Natural killer cell (primary cell): ENCODE measurements around the gene FKBP7. TPM values are rescaled to one million over a fixed set of nuclear protein-coding genes. Genes with fewer than 3 reads are reported as not detected.

Experiments
- ATAC-seq, 3 donors: fragments of 150-1000 bp in 2 of 3; fragments of 200-7000 bp in 1 of 3; cut with Tn5 transposase; 1 replicate in 1 of 3; 2 replicates in 2 of 3; pipeline ENCODE4 v1.10.0; 2021; ENCODE audit warnings: mild to moderate bottlenecking in 2 of 3, moderate library complexity in 2 of 3
- DNase-seq, 2 donors: peaks; one replicate each; pipeline versions ENCODE4 v3.0.0 to v3.0.0-alpha.2; 2013 to 2021; ENCODE audit warnings: mixed read lengths in 1 of 2
- H3K27ac ChIP-seq: one replicate; pipeline ENCODE4 v1.5.1; 2013; ENCODE audit warnings: mild to moderate bottlenecking, low read length
- H3K27me3 ChIP-seq: one replicate; pipeline ENCODE4 v1.6.1; 2013; ENCODE audit warnings: low read length; ENCODE audit not compliant: control insufficient read depth, insufficient read depth
- H3K36me3 ChIP-seq: one replicate; pipeline ENCODE4 v1.6.1; 2013; ENCODE audit warnings: low read length; ENCODE audit not compliant: control insufficient read depth, insufficient read depth
- H3K4me1 ChIP-seq: one replicate; pipeline ENCODE4 v1.6.1; 2013; ENCODE audit warnings: low read length; ENCODE audit not compliant: control insufficient read depth, insufficient read depth
- H3K4me3 ChIP-seq: one replicate; pipeline ENCODE4 v1.5.1; 2013; ENCODE audit warnings: low read length
- H3K9me3 ChIP-seq: one replicate; pipeline ENCODE4 v1.6.1; 2013; ENCODE audit warnings: low read length; ENCODE audit not compliant: control insufficient read depth, insufficient read depth
- H3K27ac Mint-ChIP-seq, 2 donors: one replicate each; pipeline ENCODE4 v1.8.0; 2022; ENCODE audit warnings: mild to moderate bottlenecking in 2 of 2, mixed read lengths in 2 of 2, moderate library complexity in 1 of 2
- H3K27me3 Mint-ChIP-seq, 2 donors: one replicate each; pipeline ENCODE4 v1.8.0; 2022; ENCODE audit warnings: low read depth in 2 of 2, mixed read lengths in 2 of 2
- H3K36me3 Mint-ChIP-seq: one replicate; pipeline ENCODE4 v1.8.0; 2022; ENCODE audit warnings: mixed read lengths
- H3K4me1 Mint-ChIP-seq, 2 donors: one replicate each; pipeline ENCODE4 v1.8.0; 2022; ENCODE audit warnings: mixed read lengths in 2 of 2
- H3K4me3 Mint-ChIP-seq: one replicate; pipeline ENCODE4 v1.8.0; 2022; ENCODE audit warnings: mild to moderate bottlenecking, moderate library complexity, mixed read lengths
- H3K9me3 Mint-ChIP-seq, 2 donors: one replicate each; pipeline ENCODE4 v1.8.0; 2022; ENCODE audit warnings: mixed read lengths in 2 of 2
- CTCF ChIP-seq: fragments of 200-600 bp; IDR thresholded peaks from one replicate; pipeline ENCODE4 v1.8.0; 2022; ENCODE audit warnings: antibody characterized with exemption
- WGBS: methylation state at CpG from one replicate; pipeline ENCODE4 v1.1.7; 2013; ENCODE audit warnings: missing lambda C conversion rate; ENCODE audit not compliant: insufficient coverage; 5-methylcytosine and 5-hydroxymethylcytosine counted together
- intact Hi-C: fragments of 100-400 bp; cut with micrococcal nuclease; formaldehyde crosslinking; loops from one replicate; pipeline ENCODE4 v1.14.2; 2022
- total RNA-seq, 4 donors: library from RNA; stranded (reverse); fragments of 120-200 nt in 1 of 4; gene quantifications; one replicate each; pipeline versions ENCODE4 v1.2.3 to v1.2.4, GENCODE V29; 2013 to 2022

Gene FKBP7
- total RNA-seq, 3 donors from 2014 or later (not counting 1 experiment from before 2014, with no cell fraction given): 1.1 to 1.3 (median 1.1) TPM

GRCh38 chr2:178436662-178437061 lies 41.7 kb downstream of the FKBP7 start:
- 85% methylated on average over 2 of the region's 2 CpGs for WGBS
- H3K4me3 Mint-ChIP-seq: no peak overlapping the region

GRCh38 chr2:178429336-178429735 lies 49.1 kb downstream of the FKBP7 start:
- ATAC-seq: no peak
- H3K36me3 Mint-ChIP-seq: peaks cover 6% of the 10 kb centered on the region
- no peak overlapping the region for H3K27ac ChIP-seq
- H3K27me3 Mint-ChIP-seq: no peaks in the 10 kb centered on the region
- no peaks in the 10 kb centered on the region for H3K4me1 Mint-ChIP-seq
- no peak for DNase-seq
- peaks cover 0 to 6% of the 10 kb centered on the region in 2 donors for H3K9me3 Mint-ChIP-seq
- no peak for TF ChIP-seq CTCF
- no peak overlapping the region for H3K4me3 ChIP-seq
- no peaks in the 10 kb centered on the region for H3K9me3 ChIP-seq
- intact Hi-C loops: no loop called here
- no peak overlapping the region for H3K27ac Mint-ChIP-seq
- no peaks in the 10 kb centered on the region for H3K27me3 ChIP-seq
- H3K4me1 ChIP-seq: no peaks in the 10 kb centered on the region
- peaks cover 40% of the 10 kb centered on the region for H3K36me3 ChIP-seq
- no peak overlapping the region for H3K4me3 Mint-ChIP-seq

More at GRCh38 chr2:178436662-178437061, 41.7 kb downstream of the FKBP7 start:
- no peak overlapping the region for H3K27ac ChIP-seq
- DNase-seq (no peak), ATAC-seq (no peak)
- H3K27me3 ChIP-seq: no peaks in the 10 kb centered on the region
- Mint-ChIP-seq H3K36me3 (peaks cover 13% of the 10 kb centered on the region), H3K27me3 (no peaks in the 10 kb centered on the region), H3K27ac (no peak overlapping the region), H3K9me3 (no peaks in the 10 kb centered on the region), H3K4me1 (no peaks in the 10 kb centered on the region)
- H3K4me1 ChIP-seq: no peaks in the 10 kb centered on the region
- no peak for TF ChIP-seq CTCF
- intact Hi-C loops: no loop called here
- H3K4me3 ChIP-seq: no peak overlapping the region
- no peaks in the 10 kb centered on the region for H3K9me3 ChIP-seq
- peaks cover 67% of the 10 kb centered on the region for H3K36me3 ChIP-seq

- H3K27ac ChIP-seq: no peak overlapping the region
- H3K27me3 ChIP-seq: no peaks in the 10 kb centered on the region
- no peak overlapping the region for H3K4me3 ChIP-seq
- peaks cover 36% of the 10 kb centered on the region for H3K36me3 ChIP-seq
- intact Hi-C loops: no loop called here
- Mint-ChIP-seq H3K27me3 (no peaks in the 10 kb centered on the region), H3K9me3 (peaks cover 0 to 6% of the 10 kb centered on the region in 2 donors), H3K4me3 (no peak overlapping the region), H3K36me3 (peaks cover 6% of the 10 kb centered on the region), H3K4me1 (no peaks in the 10 kb centered on the region), H3K27ac (no peak overlapping the region)
- DNase-seq: no peak
- TF ChIP-seq CTCF: no peak
- no peaks in the 10 kb centered on the region for H3K4me1 ChIP-seq
- 93% methylated on average over 1 of the region's 1 CpG for WGBS
- no peak for ATAC-seq
- H3K9me3 ChIP-seq: no peaks in the 10 kb centered on the region
Observed at GRCh38 chr2:178428396-178428806, 50.0 kb downstream of the FKBP7 start.

- peaks cover 6% of the 10 kb centered on the region for H3K36me3 Mint-ChIP-seq
- no peak overlapping the region for H3K4me3 Mint-ChIP-seq
Observed at GRCh38 chr2:178427458-178427857, 50.9 kb downstream of the FKBP7 start.

More at GRCh38 chr2:178427458-178427857, 50.9 kb downstream of the FKBP7 start:
- Histone ChIP-seq H3K9me3 (no peaks in the 10 kb centered on the region), H3K36me3 (peaks cover 29% of the 10 kb centered on the region), H3K27ac (no peak overlapping the region), H3K27me3 (no peaks in the 10 kb centered on the region), H3K4me1 (no peaks in the 10 kb centered on the region), H3K4me3 (no peak overlapping the region)
- Mint-ChIP-seq H3K4me1 (no peaks in the 10 kb centered on the region), H3K27ac (no peak overlapping the region), H3K9me3 (peaks cover 0 to 6% of the 10 kb centered on the region in 2 donors), H3K27me3 (no peaks in the 10 kb centered on the region)
- no peak for ATAC-seq
- no peak for DNase-seq
- intact Hi-C loops: no loop called here
- TF ChIP-seq CTCF: no peak
- no CpG with 5 or more reads among the region's 2 CpGs for WGBS
